ENCODE measurements around the gene DEFB132. TPM values are rescaled to one million over a fixed set of nuclear protein-coding genes. Genes with fewer than 3 reads are reported as not detected.

Gene DEFB132
- total and polyA plus RNA-seq, 2 of the 13 experiments (the other 11 are each of a cell fraction or from before 2014, with no cell fraction given): not detected

DNA sequence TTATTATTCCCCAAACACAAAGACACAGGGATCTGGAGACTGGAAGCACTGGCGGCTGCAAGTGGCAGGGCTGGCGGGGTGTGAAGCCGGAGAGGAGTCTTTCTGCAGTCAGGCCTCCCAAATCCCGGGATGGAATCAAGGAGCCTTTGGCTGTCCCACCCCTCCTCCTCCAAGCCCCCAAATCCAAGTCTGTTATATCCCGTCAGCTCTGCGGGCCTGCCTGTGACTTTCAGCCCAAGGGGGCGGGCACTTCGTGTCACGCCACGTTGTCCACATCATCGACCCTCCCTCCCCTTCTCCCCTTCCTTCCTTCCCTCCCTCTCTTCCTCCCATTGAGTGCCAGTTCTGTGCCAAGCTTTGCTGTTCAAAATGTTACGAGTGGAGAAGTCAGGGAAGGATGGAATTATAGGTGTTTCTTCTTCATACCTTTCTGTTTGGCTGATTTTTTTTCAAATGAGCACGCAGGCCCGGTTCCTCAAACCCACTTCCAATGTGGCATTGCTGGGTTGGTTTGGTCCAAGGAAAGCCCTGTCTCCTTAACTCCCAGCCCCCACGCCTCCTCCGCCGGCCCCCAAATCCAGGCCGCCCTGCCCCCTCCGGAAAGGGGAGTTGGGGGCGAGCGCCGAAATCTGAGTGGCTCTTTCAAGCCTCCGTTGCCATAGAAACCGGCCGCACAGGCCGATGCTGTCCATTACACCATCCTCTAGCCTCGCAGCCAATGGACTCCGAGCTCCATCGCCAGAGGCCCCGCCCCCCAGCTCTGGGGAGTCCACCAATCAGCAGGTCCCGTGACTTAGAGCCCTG lies 52.5 kb downstream of the DEFB132 start (continued):
- TF ChIP-seq TCF12 (IDR thresholded peaks at IDR 0.05) (no peak), TCF12 (CRISPR knock-in tag; IDR thresholded peaks at IDR 0.05) (peak; percentile 77; the same call in 1 of the 2 replicates), ZNF746 (CRISPR knock-in tag; IDR thresholded peaks at IDR 0.05) (peak; percentile 98), ZFP41 (CRISPR knock-in tag; IDR thresholded peaks at IDR 0.05; ENCODE audit: borderline replicate concordance) (no peak), ZXDC (CRISPR knock-in tag; IDR thresholded peaks at IDR 0.05) (no peak), TARDBP (CRISPR knock-in tag; IDR thresholded peaks at IDR 0.05) (peak; percentile 87; the same call in 1 of the 2 replicates), ZNF160 (CRISPR knock-in tag; IDR thresholded peaks at IDR 0.05) (peak; percentile 73; the same call in 1 of the 2 replicates), CSRNP1 (CRISPR knock-in tag; IDR thresholded peaks at IDR 0.05) (peak; percentile 76; the same call in 1 of the 2 replicates), ZNF724P (CRISPR knock-in tag; IDR thresholded peaks at IDR 0.05; ENCODE audit: borderline replicate concordance) (no peak), PITX1 (CRISPR knock-in tag; IDR thresholded peaks at IDR 0.05) (no peak), TRIM22 (IDR thresholded peaks at IDR 0.05) (no peak), PRDM15 (CRISPR knock-in tag; IDR thresholded peaks at IDR 0.05) (peak; percentile 79), EED (CRISPR knock-in tag; IDR thresholded peaks at IDR 0.05) (no peak), BRD4 (CRISPR knock-in tag; IDR thresholded peaks at IDR 0.05) (0 out of 2 replicates have a peak, but pooled peaks have one; percentile 46), LBX2 (CRISPR knock-in tag; IDR thresholded peaks at IDR 0.05; ENCODE audit: borderline replicate concordance) (no peak; the same call in 1 of the 2 replicates)
- TF ChIP-seq, protein P1, sequence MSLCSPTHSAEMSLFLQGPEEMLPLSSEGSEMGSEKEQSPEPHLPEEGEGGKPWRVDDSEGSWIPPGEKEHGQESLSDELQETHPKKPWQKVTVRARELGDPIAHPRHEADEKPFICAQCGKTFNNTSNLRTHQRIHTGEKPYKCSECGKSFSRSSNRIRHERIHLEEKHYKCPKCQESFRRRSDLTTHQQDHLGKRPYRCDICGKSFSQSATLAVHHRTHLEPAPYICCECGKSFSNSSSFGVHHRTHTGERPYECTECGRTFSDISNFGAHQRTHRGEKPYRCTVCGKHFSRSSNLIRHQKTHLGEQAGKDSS (CRISPR knock-in tag; IDR thresholded peaks at IDR 0.05; ENCODE audit: borderline replicate concordance, low read depth): no peak
- TF ChIP-seq, protein P2, sequence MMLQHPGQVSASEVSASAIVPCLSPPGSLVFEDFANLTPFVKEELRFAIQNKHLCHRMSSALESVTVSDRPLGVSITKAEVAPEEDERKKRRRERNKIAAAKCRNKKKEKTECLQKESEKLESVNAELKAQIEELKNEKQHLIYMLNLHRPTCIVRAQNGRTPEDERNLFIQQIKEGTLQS (CRISPR knock-in tag; IDR thresholded peaks at IDR 0.05): no peak

All from HepG2 (cell line).